ENCODE measurements around the gene PASK.
A peak's percentile ranks its signal among the peaks of the same experiment; 100 is the strongest.
"Not testable (repeated sequence)": the region's sequence is repeated elsewhere in the genome, so short reads cannot be mapped to it uniquely, and the experiment has no call there.

Gene PASK

GRCh38 chr2:241148891-241149674 is at the start of gene PASK:
Gene PASK, minus strand, starts transcription at chr2:241149472. Its CDS starts 6,440 bp downstream, at chr2:241143032.
- FAIRE-seq, result peak; percentile 96

GRCh38 chr2:241198381-241199279 is 49.4 kb upstream of the PASK start:
- FAIRE-seq, result no peak

GRCh38 chr2:241197947-241198346 is 48.7 kb upstream of the PASK start:
- no peak for FAIRE-seq

- FAIRE-seq, result not testable (repeated sequence)
Observed at GRCh38 chr2:241197246-241197645, 48.0 kb upstream of the PASK start.

GRCh38 chr2:241195506-241196130 is 46.3 kb upstream of the PASK start:
- FAIRE-seq, result no peak

- FAIRE-seq, result no peak
Observed at GRCh38 chr2:241194811-241195210, 45.5 kb upstream of the PASK start.

- no peak for FAIRE-seq
Observed at GRCh38 chr2:241193271-241193670, 44.0 kb upstream of the PASK start.

GRCh38 chr2:241191081-241191480 is 41.8 kb upstream of the PASK start:
- FAIRE-seq, result no peak

GRCh38 chr2:241190291-241190981 is 41.2 kb upstream of the PASK start:
- no peak for FAIRE-seq

GRCh38 chr2:241189856-241190201 is 40.6 kb upstream of the PASK start:
- no peak for FAIRE-seq

GRCh38 chr2:241189093-241189855 is 40.0 kb upstream of the PASK start:
- FAIRE-seq, result no peak

- FAIRE-seq, result no peak
Observed at GRCh38 chr2:241188361-241189092, 39.3 kb upstream of the PASK start, which contains the start of gene ANO7. Gene ANO7, plus strand, starts transcription at chr2:241188677. Its CDS starts 1,387 bp downstream, at chr2:241190064.

GRCh38 chr2:241187918-241188234 is 38.6 kb upstream of the PASK start:
- no peak for FAIRE-seq

GRCh38 chr2:241187101-241187917 is 38.0 kb upstream of the PASK start:
- FAIRE-seq, result no peak

- FAIRE-seq, result no peak
Observed at GRCh38 chr2:241185961-241186360, 36.7 kb upstream of the PASK start.

GRCh38 chr2:241184901-241185300 is 35.6 kb upstream of the PASK start:
- no peak for FAIRE-seq

GRCh38 chr2:241183221-241183620 is 33.9 kb upstream of the PASK start:
- no peak for FAIRE-seq

- no peak for FAIRE-seq
Observed at GRCh38 chr2:241182531-241183133, 33.4 kb upstream of the PASK start.

- no peak for FAIRE-seq
Observed at GRCh38 chr2:241182126-241182525, 32.9 kb upstream of the PASK start.

- FAIRE-seq, result no peak
Observed at GRCh38 chr2:241180495-241180894, 31.2 kb upstream of the PASK start.
